GM04504 (cell line): ENCODE measurements around the gene C11orf58.

Experiments used
- DNase-seq: peaks from one replicate; pipeline ENCODE4 v3.0.0-alpha.2; 2012; ENCODE audit warnings: low read depth

The C11orf58 gene

GRCh38 chr11:16785520-16786128 is 47.2 kb downstream of the C11orf58 start:
- DNase-seq: peak; percentile 44

DNA sequence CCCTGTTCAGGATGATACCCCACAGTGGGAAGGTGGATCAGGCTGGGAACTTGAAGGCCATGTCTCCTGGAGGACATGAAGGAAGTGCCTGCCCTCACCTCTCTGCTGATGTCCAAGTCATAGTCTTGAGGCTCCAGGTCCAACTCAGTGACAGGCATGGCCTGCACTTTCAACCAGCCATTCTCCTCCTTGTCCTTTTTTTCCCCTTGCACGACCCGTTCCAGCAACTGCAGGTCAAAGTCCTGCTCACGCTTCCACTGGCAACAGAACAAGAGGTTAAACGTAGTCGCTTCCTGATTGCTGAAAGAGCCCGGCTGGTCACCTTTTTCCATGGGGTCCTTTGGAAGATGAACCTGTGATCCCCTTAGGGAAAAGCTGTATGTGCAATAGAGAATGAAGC is 47.7 kb downstream of the C11orf58 start:
- no peak for DNase-seq

GRCh38 chr11:16787035-16787742 is 48.7 kb downstream of the C11orf58 start:
- DNase-seq: no peak

GRCh38 chr11:16788141-16789062 is 50.0 kb downstream of the C11orf58 start:
- no peak for DNase-seq

DNA sequence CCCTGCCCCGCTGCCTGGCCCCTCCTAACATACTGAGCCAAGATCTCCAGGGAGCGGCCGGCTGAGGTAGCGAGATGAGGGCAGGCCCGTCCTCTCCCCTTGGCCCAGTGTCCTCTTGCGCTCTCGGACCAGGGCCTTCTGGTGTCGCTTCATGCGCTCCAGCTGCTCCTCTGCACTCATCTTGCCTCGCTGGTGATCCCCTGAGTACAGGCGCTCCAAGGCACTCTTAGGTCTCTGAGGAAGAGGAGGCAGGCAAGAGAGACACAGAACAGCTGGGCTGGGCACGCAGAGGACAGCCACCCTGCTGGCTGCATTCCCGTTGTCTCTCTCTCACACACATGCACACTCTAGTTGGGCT is 50.6 kb downstream of the C11orf58 start:
- DNase-seq: no peak

DNA sequence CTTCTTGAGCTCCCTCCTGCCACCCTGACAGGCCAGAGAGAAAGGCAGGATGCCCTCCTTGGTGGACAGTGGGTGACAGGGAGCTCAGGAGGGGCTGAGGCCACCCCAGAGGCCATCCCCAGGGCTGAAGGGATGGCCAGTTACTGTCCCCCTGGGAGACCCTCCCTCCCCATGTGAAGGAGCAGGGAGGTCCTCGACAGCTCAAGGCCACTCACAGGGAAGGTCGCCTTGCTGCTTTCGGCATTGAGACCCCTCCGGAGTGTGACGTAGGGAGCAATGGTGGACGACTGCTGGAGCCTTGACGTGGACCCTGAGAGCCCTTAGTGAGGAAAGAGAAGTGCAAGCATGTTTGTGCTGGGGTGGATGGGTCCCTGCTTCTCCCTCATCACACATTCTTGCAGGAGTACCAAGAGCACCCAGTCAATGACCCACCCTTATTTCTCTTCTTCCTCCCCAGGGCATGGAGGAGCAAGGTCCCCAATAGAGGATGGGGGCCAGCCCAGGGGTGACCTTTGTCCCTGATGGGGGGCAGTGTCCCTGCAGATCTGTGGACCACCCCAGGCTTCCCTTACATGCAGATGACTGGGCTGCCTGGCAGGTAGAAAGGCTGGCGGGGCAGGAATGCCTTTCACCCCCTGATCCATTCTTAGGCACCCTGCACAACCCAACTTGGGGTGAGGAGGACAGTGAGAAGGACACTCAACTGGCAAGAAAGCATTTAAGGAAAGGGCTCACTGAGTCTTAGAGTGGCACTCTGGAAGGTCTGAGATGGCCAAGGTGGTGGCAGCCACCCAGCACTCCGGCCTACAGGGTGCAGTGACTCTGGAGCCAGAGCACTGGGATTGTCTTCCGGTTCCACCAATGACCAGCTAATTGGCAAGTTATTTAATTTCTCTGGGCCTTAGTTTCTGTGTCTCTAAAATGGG is 51.4 kb downstream of the C11orf58 start:
- no peak for DNase-seq

DNA sequence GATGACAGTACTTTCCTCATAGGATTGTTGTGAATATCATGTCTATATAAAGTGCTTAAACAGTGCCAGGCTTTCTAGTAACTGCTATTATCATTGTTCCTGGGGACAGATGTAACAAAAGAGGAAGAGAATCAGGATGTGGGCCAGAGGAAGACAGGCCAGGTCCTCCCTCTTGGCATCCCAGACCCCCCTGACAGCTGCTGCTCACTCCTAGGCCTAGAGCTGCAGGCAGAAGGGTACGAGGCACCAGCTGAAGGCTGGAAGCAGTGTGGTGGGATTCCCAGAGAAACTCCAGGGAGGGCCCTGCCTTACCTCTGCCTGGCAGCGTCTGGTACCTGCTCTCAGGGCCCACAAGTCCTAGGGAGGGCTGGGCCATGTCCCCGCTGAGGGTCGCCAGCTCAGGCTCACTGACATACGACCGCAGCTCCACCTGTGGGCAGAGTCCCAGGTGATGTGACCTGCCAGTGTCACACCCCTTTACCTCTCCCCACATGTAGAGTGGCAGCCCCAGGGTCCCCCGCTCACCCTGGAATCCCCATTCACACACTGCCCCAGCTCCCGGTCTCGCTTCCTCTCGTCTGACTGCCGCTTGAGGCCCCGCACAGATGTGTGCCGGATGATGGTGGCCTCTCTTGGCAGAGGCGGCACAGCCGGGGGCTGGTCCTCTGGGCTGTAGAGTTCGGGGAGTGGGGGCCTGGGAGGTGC is 52.2 kb downstream of the C11orf58 start:
- DNase-seq: no peak

GRCh38 chr11:16791191-16791961 is 52.9 kb downstream of the C11orf58 start:
- DNase-seq: peak; percentile 72

DNA sequence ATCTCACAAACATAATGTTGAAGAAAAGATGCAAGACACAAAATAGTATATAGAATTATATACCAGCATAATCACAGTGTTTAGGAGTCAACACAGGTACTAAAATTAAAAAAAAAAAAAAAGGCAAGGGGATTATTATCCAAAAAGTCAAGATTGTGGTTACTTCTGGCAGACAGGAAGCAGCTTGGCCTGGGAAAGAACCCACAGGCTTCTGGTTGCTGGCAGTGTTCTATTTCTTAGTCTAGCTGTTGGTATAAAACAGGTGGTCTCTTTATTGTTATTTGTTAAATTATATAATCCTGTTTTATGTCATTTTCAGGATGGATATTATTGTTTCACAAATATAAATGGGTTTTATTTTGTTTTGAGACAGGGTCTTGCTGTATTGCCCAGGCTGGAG is 54.0 kb downstream of the C11orf58 start:
- no peak for DNase-seq

DNA sequence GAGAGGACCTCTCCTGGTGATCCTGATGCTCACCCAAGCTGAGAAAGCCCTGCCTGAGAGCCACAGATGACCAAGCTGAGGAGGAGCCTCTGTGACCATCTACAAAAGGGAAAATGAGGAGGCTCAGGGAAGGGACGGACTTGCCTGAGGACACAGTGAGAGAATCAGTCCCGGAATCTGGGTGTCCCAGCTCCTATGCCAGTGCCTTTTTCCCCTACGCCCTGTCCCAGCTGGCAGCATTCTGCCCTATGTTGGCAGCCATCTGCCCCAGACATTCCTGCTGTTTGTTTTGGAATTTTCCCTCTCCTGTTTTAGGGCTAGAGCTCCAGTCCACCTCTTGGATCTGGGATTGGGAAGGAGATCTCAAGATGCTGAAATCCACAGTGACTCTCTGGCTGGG is 54.6 kb downstream of the C11orf58 start:
- DNase-seq: no peak

DNA sequence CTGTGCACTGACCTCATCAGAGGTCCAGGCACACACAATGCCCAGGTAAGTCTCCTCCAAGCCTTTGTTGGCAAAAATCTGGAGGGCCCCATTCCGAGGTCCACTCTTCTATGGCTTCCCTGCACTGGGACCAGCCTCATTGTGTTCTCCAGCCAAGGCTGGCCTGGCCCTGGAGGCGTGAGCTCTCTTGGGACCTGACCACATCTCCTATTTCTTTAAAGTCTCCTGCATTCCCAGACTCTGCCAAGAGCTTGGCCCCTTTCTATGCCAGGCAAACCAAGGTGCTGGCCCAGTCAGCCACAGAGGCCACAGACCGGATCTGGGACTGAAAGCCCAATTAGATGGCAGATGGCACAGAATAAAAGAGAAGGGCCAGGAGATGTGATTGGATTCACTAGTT is 55.1 kb downstream of the C11orf58 start:
- no peak for DNase-seq

DNA sequence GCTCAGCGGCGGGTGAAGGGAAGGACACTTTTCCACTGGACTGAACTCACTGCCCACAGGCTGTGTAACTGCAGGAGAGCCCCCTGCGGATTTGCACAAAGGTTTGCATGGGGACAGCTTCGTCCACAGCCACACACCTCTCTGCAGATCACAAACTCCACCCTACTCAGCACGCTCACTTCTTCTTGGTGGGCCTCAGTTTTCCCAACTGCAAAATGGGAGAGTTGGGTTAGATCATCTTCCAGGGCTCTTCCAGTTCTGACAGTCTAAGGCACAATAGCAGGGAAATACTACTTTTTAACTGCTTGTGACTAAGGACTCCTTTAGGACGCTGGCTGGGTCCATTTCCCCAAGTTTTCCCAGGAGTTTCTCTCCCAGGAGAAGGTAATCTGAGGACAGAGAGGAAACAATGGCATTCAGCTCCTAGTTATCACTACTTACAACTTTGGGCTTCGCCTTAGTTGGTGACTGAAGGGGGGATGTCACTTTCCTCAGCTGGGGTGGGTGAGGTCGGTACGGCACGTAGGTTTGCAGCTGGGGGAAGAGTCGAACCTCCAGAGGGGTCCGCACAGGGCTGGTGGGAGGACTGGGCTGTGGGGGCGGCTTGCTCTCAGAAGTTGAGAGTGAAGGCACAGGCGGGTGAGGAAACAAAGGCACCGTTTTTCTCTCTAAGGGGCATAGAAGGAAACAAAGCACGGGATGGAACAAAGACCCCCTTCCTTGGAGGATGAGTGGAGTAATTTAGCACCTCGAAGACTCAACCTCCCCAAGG is 55.8 kb downstream of the C11orf58 start:
- no peak for DNase-seq

DNA sequence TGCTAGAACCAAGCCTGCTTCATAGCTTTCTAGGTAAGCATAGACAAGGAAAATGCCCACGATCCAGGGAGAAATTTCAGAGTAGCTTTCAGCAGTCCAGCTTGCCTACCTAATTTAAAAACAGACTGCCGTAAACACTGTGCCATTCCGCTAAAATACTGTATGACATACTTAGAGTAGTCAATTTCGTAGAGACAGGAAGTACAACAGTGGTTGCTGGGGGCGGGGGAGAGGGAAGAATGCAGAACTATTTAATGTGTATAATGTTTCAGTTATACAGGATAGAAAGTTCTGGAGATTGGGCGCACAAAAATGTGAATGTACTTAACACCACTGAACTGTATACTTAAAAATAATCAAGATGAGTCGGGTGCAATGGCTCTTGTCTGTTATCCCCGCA is 56.7 kb downstream of the C11orf58 start:
- DNase-seq: no peak

GRCh38 chr11:16796311-16796710 is 57.9 kb downstream of the C11orf58 start:
- no peak for DNase-seq

- DNase-seq: no peak
Measured at GRCh38 chr11:16797776-16798175, 59.3 kb downstream of the C11orf58 start.

GRCh38 chr11:16799221-16799620 is 60.8 kb downstream of the C11orf58 start:
- no peak for DNase-seq

DNA sequence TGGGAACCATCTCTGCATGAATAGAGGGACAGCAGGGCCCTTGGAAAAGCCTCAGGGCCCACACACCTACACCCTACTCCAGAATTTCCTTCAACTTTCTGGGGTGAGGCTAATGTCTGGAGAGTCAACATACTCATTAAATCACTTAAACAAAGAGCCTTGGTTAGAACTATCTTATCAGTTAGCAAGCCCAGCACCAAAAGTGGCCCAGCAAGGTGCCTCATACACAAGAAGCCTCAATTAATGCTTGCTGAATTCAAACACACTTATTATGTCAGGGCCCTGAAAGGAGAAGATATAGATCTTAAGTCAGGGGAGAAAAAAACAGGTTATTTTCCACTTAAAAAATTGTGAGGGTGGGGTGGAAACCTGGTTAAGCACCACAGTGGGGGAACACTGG is 61.4 kb downstream of the C11orf58 start:
- DNase-seq: no peak

DNA sequence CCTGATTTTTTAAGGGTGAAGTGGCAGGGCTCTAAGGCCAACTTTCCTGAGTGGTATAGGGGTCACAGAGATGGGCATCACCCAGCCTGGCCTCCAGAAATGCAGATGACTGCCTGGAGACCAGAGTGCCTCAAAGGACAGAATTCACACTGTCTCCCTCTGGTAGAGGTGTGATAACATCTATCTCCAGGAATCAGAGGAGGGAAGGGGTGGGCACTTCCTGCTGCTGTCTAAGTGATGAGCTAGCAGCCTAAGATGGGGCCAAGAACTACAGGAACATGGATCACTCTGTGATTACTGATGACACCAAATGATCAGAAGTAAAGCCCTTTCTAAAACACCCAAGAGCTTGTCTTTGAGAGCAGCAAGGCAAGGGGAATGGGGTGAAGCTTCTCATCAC is 61.9 kb downstream of the C11orf58 start:
- no peak for DNase-seq

DNA sequence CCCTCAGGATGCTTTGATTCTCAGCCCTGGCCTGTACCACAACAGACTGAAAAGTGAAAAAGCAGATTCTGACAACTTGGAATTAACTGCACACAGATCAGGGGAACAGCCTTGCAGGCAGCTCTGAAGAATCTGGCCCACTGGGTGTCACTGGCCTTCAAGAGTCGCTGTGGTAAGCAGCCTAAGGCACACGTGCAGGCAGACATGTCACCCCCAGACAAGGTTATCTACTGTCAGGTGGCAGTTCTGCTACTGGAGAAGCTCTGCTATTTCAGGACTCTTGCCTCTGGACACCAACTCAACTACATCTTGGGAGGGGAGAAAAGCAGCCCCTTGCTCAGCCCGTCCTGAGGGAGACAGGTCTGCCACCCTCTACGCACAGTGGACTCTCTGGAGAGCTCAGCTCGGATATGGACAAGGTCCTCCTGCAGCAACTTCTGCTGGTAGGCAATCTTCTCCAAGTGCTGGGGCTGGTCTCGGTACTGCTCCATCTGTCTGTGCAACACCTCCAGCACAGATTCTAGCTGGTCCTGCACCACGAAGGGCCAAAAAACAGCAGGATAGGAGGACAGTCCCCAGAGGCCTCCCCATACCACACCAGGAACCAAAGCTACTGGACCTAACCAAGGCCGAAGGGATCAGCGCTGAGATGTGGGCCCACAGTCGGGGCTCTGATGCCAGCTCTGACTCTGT is 63.0 kb downstream of the C11orf58 start:
- no peak for DNase-seq
